Renal pelvis (tissue), 4 donors: ENCODE results near the gene TCIRG1. TPM values are rescaled to one million over a fixed set of nuclear protein-coding genes. Genes with fewer than 3 reads are reported as not detected.

Experiments used
- DNase-seq: peaks from one replicate; pipeline ENCODE4 v3.0.0-alpha.2; 2013
- polyA plus RNA-seq, 3 donors: library from polyadenylated mRNA; unstranded; fragments of 120-200 nt; gene quantifications; one replicate each; pipeline ENCODE4 v1.2.1, GENCODE V29; 2013; ENCODE audit not compliant: insufficient read length in 3 of 3

Gene TCIRG1
- polyA plus RNA-seq, 3 donors = 23.7 to 33.8 (median 26.6) TPM

DNA sequence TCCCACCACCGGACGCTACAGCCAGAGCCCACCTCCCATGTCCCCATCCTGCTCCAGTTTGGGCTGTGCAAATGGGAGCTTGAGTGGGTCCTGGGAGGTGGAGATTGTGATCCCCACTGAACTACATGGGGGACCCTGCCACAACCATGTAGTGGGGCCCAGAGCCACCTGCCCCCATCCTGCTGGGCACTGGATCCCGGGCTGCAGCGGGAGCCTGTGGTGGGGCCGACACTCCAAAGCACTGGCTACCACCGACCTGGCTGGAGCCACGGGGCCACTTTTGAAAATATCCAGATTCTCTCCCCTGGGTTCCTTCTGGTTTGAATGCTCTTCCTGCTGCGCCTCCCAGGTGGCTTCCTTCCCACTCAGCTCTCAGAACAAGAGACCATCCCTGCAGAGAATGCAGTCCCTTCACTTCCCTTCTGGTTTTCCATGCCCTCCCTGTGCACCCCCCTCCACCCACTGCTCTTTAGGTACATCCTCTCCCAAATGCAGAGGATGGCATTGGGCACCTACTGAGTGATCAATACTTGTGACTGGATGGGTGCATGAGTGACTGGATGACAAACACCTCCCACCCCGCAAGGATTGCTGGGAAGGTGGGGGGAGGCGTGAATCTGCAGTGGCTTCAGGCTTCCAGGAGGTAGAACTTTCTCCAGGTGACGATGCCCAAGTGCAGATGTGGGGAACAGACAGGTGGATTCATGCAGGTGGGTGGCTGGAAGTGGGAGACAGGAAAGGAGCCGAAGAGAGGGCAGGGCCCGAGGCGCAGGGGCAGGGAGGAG, 34.1 kb upstream of the TCIRG1 start:
- DNase-seq = no peak

DNA sequence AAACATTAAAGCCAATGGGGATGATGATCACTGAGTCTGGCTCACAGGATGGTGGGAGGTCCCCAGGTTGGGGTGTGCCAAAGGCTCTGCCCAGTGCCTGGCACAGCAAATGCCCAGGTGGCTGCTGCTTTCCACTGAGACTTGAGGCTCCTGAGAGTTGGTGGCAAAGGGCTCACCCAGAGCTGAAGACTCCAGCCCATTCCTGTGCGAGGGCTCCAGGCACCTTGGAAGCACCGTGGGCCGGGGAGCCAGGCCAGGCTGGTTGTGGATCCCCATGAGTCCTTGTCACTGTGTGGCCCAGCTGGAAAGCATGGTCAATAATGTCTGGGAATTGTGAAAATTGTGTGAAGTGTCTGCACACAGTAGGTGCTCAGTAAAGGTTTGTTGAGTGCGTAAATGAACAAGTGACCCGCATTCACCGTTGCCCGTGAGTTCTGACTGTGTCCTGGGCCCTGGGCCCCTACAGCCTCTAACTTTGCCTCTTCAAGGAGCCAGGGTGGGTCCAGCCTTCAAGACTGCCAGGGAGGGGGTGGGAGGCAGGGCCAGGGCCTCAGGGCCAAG, 32.1 kb upstream of the TCIRG1 start:
- DNase-seq = no peak

DNA sequence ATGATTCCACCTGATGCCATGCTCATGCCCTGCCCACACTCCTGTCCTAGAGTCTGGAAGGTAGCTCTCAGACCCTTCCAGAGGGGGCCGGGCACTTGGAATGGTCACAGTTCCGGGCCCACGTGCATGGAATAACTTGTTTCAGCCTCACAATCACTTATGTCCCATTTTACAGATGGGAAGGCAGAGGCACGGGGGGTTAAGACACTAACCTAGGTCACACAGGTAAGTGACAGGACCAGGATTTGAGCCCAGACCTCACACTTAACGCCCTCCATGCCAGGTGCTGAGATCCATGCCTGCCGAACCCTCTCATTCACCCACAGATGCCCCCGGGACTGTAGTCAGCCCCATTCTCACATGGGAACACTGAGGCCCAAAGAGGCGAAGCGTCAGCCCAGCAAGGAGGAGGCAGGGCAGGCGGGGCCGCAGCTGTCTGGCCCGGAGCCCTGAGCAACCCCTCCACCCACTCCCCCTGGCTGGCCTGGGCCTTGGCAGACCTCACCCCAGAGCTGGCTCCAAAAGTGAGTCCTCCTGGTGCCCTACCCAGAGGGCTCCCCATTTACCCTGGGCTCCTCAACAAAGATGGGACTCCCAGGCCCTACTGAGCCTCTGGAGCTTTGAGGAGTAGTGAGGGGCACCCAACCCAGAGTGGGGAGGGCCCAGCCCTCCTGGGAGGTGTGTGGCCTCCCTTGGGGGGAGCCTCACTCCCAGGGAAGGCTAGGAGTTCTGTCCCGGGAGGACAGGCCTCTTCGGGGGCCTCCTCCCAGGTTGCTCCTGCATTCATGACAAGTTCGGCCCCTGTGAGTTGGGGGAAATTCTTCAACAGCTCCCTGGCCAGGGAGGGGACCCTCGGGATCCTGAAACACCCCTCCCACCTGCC, 31.1 kb upstream of the TCIRG1 start:
- DNase-seq = no peak

DNA sequence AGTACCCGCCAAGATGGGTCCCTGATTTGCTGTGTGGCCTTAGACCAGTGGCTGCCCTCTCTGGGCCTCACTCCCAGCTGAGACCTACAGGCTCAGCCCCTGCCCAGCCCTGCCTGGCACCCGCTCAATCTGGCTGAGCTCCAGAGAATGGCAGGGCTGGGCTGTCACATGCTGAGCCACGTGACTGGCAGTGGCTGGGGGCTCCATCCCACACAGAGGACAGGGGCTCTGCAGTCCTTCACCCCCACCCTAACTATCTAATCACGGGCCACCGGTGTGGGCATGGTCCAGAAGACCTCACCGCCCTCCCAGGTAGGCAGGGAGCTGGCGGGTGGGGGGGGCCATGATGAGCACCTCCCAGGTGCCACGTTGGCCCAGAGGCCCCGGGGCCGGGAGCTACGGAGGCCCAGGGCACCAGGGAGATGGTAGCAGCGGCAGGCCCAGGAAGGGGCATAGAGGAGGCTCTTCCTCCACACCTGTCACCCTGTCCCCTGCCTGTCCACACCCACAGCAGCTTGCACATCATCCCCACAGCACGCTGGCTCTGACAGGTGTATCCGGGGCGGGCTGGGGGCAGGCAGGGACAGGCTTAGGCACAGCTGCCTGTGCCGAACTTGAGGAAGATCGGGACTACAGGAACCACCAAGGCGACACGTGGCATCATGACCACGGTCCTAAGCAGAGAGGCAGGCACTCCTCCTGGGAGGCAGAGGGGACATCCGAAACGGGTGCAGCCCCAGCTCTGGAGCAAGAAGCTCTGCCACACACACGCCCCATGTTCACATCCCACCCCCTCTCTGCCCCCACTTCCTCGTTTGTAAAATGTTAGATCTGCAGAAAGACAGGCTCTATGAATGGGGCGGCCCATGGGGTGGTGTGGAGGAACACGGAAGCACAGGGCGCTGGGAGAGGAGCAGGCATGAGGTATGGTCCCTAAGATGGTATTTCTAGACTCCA, 30.2 kb upstream of the TCIRG1 start:
- DNase-seq = no peak

DNA sequence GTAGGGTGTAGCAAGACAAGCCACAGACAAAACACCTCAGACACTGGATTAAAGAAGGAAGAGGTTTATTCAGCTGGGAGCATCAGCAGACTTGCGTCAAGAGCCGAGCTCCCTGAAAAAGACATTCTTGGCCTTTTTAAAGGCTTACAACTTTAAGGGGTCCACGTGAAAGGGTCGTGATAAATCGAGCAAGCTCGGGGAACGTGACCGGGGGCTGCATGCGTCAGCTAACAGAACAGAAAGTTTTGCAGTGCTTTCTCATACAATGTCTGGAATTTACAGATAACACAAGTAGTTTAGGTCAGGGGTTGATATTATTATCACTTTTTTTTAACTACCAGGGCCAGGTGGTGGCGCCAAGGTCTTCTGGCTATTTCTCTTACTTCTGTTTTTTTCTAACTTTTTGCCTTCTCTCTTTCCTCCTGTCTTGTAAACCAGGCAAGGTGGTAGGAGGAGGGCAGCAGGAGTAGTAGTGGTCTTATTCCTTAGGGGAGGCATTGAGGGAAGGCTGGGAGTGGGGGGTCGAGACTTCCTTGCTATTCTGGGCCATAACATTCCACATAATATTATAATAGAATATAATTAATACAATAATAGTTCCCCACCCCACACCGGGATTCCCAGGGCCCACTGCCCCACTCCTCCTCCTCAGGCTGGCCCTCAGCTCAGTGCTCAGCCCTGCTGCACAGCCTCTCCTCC, 29.3 kb upstream of the TCIRG1 start:
- no peak for DNase-seq

DNA sequence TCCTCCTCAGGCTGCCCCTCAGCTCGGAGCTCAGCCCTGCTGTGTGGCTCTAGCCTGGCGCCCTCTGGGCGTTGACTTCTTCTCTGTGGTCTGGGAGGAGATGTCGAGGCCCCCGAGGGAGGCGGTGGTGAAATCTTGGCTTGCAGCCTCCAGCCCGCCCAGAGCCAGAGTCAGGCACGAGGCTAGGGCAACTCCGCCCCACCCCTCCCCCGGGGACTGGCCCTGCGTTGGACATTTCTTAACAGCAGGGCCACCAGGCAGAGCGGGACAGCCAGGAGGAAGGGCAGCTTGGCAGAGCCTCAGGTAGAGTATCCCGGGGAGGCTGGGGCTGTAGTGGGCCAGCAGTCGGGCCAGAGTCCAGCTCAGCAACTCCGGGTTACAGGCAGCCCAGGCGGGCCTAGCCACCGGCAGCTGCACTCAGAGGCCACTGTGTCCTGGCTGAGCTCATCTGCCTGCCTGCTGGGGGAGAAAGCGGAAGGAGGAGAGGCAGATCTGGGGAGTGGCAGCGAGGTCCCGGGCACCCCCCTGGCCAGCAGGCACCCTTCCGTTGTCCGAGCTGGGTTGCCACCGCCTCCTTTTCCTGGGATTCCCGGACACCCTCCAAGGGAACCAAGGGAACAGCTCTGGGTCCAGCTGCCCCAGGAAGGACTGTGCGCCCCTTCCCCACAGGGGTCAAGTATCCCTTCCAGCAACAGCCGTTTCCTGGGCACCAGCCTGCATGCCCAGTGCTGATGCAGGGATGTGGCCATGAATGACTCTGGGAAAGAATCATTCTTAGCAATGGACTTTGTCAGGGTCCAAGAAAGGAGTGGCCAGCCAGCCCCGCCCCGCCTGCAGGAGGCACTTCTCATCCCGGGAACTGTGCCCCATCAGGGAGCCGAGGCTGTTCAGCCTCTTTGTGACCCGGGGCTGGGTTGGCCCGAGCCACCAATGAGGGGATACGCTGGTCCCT, 28.5 kb upstream of the TCIRG1 start, which contains the start of gene ALDH3B1:
Gene ALDH3B1, plus strand, starts transcription at position 238 of the 952 bp plus-strand sequence. CDS start 4,971 bp downstream, outside the sequence.
- no peak for DNase-seq

DNA sequence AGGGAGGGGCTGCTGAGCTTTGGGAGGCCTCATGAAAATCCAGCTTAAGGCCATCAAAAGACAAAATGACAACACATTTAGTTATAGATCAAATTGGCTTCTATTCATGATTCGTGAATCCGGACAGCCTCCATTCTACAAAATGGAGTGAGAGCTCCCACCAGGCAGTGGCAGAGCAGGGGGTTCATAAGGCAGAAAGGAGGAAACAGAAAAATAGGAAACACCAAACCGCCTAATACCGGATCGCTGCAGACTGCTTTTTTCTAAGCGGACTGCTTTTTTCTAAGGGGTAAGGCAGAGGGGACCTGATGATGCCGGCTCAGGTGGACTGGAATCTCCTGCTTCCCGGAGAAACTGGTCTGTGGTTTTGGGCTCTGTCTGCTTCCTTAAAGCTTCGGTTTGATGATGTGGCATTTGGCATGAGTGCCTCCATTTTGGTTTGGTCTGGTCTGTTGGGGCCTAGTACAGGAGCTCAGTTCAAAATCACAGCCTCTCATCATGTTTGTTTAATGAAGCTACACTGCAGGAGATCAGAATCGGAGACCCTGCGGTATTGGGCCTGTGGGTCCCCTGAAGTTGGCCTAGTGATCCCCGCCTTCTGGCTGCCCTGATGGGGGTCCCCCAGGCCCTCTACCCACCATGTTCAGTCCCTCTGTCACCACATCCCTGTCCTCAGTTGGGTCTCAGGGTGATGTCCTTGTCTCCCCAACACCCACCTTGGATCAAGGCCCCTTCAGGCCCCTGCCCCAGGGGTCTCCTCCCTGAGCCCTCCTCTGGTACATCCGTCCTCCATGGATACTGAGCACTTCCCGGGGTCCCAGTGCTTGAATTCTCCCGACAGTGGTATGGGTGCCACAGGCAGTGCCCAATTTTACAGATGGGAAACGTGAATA, 27.5 kb upstream of the TCIRG1 start:
- DNase-seq = no peak

DNA sequence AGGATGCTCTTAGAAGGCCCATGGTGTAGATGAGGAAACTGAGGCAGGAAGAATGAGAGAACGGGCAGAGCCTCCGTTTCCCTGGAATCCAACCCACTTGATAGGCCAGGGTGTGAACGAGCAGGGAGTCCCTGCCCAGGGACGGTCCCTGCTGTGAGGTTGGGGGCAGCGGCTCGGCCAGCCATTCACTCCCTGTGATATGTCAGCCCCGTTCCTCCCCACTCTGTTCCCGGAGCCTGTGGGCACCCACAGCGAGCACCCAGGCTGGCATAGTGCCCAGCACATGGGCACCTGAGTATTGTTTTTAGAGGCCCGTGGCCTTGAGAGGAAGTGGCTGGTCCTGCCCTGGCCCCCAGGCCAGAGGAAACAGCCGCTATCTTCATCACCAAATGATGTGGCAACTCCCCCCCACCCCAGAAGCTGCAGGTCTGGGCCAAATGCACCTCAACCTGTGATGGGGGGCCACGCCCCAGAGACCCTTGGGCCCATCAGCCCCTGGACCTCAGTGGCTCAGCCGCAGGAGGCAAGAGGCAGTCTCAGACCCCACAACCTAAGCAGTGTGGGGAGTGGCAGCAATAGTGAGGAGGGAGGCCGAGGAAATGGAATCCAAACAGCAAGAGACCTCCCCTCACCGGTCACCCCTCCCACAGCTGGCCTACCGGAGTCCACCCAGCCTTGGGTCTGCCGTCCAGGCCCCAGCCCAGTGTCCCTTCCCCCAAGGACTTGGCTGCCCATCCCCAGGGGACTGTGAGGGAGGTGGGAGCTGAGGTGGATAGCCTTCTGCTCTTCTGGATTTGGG, 26.6 kb upstream of the TCIRG1 start:
- no peak for DNase-seq

DNA sequence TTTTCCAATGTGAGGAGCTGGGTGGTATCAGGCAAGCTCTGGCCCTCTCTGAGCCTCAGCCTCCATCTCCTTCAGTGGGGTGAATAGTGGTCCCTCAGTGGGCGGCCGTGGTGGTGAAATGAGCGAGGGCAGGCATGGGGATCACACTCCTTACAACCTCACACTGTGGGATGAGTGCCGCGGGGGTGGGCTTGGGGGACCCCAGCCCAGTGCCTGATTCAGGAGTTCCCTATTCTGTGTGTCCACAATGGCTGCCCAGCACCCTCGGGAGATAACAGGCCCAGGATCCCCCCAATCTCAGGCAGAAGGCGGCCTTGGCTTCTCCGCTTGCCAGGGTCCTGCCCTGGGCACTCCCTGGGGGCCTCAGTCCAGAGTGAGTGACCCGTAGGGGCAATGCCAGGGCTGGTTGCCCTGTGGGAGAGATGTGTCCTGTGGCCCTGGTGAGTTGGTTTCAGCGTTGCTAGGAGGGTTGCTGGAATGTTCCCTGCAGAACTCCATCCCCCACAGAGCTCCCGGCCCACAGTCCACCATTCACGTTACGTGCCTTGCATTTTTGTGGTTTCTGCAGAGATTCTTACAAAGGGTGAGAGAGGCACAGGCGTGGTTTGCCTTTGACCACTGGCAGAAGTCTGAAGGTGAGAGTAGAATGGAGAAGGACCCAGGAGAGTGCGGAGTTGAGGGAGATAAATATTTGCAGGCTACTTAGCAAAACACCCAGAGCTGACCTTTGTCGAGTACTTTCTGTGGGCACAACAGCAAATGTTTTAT, 25.8 kb upstream of the TCIRG1 start:
- no peak for DNase-seq

DNA sequence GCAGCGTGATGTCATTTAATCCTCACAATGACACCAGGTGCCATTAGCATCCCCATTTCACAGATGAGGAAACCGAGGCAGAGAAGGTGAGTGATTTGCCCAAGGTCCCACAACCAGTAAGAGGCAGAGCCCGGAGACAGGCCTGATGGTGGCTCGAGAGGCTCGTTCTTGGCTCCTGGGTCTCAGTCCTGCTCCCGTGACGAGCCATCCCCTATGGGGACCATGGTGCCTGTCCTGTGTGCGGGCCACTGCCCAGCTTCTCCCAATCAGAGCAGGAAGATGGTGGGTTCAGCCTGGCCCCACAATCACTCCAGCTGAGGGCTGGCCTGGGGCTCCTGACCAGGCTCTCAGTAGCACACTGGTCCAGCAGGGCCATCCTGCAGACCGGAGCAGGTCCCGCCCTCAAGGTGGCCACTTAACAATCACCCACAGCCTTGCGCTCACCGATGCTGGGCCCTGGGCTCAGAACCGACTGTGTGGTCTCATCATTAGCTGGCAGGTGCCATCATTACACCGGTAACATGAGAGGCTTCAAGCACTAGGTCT, 25.1 kb upstream of the TCIRG1 start:
- DNase-seq = no peak

DNA sequence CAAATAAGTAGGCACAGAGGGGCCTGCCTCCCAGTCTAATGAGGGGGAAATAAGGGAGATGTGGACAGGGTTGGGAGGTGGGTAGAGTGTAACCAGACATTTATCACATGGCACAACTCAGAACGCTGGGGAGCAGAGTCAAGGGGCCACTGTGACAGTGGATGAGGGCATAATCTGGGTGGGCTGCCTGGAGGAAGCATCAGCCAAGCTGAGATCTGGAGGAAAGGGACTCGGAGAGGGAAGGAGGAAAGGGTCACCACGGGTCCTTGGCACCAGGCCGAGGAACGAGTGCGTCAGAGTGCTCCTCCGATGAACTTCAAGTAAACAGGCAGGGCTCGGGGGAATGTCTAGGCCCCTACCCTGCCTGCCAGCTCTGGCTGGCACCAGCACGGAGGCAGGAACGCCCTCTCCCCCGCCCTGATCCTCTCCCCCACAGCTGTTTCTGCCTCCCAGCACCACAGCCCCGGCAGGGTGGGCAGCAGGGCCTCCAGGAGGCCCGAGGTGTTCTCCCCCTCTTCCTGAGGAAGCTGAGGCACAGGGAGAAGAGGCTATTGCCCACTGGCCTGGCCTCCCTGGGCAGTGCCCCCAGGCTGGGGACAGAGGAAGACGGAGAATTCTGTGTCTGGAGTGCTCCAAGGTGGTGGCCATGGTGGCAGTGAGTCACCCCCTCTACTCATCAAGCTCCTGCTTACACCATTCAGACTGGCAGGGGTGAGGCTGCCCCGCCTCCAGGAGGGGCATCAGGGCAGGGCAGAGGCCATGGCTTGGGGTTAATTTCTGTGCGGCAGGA, 24.5 kb upstream of the TCIRG1 start:
- DNase-seq = no peak

DNA sequence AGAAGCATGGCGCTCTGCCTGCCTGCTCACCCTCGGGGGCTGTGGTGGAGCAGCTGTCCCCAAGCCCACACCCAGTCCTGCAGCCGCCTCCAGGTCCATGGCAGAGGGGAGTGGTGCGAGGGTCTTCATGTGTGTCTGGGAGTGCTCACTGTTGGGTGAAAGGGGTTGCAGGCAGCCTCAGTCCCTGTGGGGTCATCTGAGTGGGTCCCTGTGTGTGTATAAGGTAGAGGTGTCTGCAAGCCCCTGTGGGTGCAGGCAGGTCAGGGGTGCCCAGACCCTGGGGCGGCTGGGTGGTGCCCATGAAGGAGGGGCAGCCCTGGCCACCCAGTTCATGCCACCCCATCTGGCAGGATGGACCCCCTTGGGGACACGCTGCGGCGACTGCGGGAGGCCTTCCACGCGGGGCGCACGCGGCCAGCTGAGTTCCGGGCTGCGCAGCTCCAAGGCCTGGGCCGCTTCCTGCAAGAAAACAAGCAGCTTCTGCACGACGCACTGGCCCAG, 23.8 kb upstream of the TCIRG1 start:
- DNase-seq = no peak

DNA sequence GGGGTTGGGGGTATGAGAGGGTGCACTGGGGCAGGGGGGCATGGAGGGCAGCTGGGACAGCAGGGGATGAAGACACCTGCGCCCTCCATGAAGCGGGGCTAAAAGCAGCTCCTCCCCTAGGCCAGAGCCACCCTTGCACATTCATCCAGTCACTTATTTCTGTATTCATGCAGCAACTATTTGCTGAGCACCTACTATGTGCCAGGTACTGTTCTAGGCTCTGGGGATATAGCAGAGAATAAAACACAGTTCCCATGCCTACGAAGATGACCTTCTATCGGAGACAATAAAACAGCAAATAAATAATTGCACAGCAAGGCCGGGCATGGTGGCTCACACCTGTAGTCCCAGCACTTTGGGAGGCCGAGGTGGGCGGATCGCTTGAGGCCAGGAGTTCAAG, 23.4 kb upstream of the TCIRG1 start:
- DNase-seq = no peak

DNA sequence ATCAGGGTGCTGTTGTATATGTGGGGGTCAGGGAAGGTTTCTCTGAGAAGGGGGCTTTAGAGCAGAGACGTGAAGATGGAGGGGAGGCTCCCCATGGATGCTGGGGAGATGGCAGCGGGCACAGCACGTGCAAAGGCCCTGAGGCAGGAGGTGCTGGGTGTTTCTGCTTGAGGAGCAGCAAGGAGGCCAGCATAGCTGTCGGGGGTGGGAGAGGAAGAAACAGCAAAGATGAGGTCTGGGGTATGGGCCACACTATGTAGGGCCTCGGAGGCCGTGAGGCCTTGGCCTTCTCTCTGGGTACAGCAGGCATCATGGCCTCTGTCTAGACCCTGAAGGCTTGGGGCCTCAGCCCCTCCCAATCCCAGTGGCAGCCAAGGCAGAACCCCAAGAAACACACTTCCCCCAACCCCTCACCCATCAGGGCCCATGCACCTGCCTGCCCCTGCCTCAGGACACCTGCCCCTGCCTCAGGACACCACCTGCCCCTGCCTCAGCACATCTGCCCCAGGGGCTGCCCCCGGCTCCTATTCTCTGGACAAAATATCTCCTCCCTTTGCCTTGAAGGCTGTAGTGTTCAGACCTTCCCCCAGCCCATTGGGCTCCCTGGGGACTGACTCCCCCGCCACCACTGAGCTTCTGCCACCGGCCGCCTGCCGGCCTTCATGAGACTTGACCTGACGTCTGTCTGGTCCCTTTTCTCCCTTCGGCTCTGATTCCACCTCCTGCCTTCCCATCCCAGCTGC, 22.5 kb upstream of the TCIRG1 start:
- no peak for DNase-seq
